ENCODE data around the gene SARNP. TPM values are rescaled to one million over a fixed set of nuclear protein-coding genes. Genes with fewer than 3 reads are reported as not detected.

The SARNP gene
- total RNA-seq, 2 experiments from 2014 or later, result 104 to 110 TPM

DNA sequence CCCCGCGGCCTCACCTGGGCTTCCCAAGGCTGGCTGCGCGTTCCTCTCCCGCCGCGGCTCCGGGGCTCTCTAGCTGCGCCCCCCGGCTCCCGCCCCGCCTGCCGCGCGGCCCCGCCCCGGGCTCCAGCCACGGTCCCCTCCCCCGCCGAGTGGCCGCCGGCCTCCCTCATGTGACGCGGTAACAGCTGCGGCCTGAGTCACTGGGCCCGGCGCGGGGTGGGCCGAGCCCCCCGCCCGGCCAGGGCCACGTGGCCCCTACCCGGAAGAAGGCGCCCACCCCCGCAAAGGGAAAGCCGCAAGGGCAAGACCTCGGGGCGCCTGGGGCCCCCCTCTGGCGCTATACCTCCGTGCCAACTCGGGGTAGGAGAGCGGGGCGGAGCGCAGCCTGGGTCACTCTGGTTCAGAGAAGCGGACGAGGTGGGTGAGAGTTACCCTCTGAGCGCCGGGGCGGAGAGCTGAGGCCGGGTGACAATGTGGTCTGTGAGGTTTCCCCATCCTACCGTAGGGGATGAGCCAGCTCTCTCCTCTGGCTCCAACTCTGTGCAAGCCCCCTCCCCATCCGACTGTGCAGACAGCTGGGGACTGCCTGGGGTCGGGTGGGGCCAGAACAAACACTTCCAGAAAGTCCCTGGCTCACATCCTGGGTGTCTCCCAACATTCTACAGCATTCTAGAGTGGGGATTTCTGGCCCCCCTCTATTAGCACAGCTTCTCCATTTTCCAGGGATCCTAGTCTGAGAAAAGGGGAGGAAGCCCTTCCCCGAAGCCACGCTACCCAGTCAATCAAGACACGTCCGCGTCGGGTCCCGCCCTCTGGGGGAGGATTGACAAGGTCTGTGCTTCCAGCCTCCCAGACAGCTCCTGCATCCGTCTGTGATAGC lies 88.3 kb downstream of the SARNP start, which contains the start of gene CD63:
CD63 (minus strand) TSS at position 71 of the 880 bp plus-strand sequence. CDS start 668 bp downstream, outside the sequence.
- ChIA-PET CTCF (interaction anchor here (0.5 to 3.1 kb wide), 8 partner anchors 8 to 529 kb away, joined by 3 to 68 read pairs (median 4); partner anchors contain the start of genes ANKRD52 and BLOC1S1), POLR2A (interaction anchor here (0.7 to 2.0 kb wide), 16 partner anchors 9 to 1208 kb away, joined by 3 to 23 read pairs (median 3); partner anchors contain the start of genes BLOC1S1, DNAJC14, PYM1 and RAB5B)
- Mint-ChIP-seq H3K36me3 (peaks cover 6% of the 10 kb centered on the region), H3K4me1 (ENCODE audit: low read depth) (peaks cover 36% of the 10 kb centered on the region), H3K27ac (peak within 1 kb of the TSS; percentile 89), H3K9me3 (no peaks in the 10 kb centered on the region), H3K27me3 (no peaks in the 10 kb centered on the region), H3K4me3 (peak within 1 kb of the TSS; percentile 87)
- peak; percentile 89 for DNase-seq
- intact Hi-C loops (cut with micrococcal nuclease), result loop anchor here (1.0 kb wide), 2 partner anchors 8 to 12 kb away; no protein-coding TSS in a partner anchor

DNA sequence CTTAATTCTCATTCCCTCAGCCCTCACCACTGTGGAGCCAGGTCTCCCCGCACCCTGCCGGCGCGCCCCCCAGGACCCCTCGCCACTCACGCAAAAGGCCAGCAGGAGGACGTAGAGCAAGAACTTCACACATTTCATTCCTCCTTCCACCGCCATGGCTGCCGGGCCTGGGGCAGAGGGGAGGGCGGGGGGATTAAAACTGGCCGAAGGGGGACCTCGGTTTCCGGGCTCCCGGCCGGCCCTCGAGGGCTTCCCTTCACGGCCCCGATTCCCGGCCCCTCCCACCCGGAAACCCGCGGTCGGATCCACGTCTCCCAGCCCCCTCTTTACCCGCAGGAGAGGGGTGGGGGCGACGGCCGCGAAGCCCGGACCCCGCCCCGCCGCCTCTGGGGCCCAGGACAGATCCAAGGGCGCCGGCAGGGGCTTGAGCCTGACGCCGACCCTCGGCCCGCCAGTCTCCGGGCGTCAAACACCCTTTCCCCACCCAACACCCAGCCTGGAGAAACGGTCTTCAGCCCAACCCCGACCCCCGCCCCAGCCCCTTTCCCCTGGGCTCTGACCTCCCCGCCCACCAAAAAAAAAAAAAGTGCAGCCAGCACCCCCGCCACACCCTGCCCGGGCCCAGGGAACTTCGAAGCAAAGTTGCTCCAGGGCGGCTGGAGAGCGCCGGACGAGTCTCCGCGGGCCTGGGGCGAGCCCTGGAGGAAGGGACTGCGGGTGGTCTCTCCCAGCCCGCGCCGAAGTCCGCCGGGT lies 89.2 kb downstream of the SARNP start:
- DNase-seq, result peak; percentile 48
- intact Hi-C loops (cut with micrococcal nuclease), result no loop called here

DNA sequence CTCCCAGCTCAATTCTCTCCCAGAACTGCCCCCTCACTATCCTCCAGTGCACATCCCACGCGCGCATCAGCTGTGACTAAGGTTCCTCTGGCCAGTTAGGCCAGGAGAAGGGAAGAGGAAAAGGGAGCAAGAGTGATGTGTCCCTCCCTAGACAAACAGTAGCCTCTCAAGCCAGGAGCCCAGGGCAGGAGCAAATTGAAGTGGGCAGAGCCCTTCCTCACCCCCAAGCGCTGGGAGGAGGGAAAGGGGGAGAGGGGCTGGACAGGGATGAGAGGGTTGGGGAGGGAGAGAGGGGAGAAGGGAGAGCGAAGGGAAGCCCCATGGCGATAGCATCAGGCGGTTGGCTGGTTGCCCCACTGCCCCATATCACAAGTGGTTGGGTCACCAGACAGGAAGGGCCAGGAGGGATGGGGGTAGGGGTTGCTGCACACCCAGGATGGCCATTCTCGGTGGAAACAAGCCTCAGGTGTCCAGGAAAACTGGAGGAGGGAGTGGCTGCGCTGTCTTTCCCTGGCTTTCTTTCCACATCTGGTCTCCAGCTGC lies 89.8 kb downstream of the SARNP start:
- CTCF ChIA-PET, result no interaction called here
- H3K9me3 Mint-ChIP-seq, result no peaks in the 10 kb centered on the region
- DNase-seq, result no peak
- H3K4me3 Mint-ChIP-seq, result peak overlapping the region; percentile 87
- intact Hi-C loops (cut with micrococcal nuclease), result no loop called here
- peaks cover 10% of the 10 kb centered on the region for H3K36me3 Mint-ChIP-seq
- H3K4me1 Mint-ChIP-seq (ENCODE audit: low read depth), result peaks cover 36% of the 10 kb centered on the region
- peak overlapping the region; percentile 74 for H3K27ac Mint-ChIP-seq
- POLR2A ChIA-PET, result no interaction called here
- H3K27me3 Mint-ChIP-seq, result no peaks in the 10 kb centered on the region

More for the DNA sequence above, 89.2 kb downstream of the SARNP start:
- H3K9me3 Mint-ChIP-seq, result no peaks in the 10 kb centered on the region
- peak overlapping the region; percentile 87 for H3K4me3 Mint-ChIP-seq
- CTCF ChIA-PET, result interaction anchor here (1.1 to 3.1 kb wide), 2 partner anchors 11 to 12 kb away, joined by 8 to 68 read pairs; partner anchors contain the start of gene BLOC1S1
- no peaks in the 10 kb centered on the region for H3K27me3 Mint-ChIP-seq
- POLR2A ChIA-PET, result interaction anchor here (1.0 to 2.0 kb wide), 6 partner anchors 10 to 206 kb away, joined by 3 to 23 read pairs (median 8); partner anchors contain the start of genes BLOC1S1 and DNAJC14
- peaks cover 36% of the 10 kb centered on the region for H3K4me1 Mint-ChIP-seq (ENCODE audit: low read depth)
- peak overlapping the region; percentile 74 for H3K27ac Mint-ChIP-seq
- H3K36me3 Mint-ChIP-seq, result peaks cover 10% of the 10 kb centered on the region

DNA sequence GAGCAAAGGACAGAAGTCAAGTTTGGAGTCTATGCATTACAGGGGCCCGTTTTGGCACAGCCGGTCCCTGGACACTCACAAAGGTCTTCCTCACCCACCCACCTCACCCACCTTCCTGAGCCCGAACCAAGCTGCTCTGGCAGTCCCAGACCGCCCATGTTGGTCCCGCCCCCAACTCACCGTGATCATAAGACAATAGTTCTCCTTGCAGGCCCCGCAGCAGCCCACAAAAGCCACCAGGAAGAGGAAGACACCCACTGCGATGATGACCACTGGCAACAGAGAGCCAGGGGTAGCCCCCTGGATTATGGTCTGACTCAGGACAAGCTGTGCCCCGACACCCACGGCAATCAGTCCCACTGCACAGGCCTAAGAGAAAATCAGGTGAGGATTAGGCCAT lies 90.6 kb downstream of the SARNP start:
- DNase-seq, result no peak
- Mint-ChIP-seq H3K9me3 (no peaks in the 10 kb centered on the region), H3K4me1 (ENCODE audit: low read depth) (peaks cover 36% of the 10 kb centered on the region), H3K36me3 (peaks cover 10% of the 10 kb centered on the region), H3K27ac (peak overlapping the region; percentile 74), H3K4me3 (peak overlapping the region; percentile 87), H3K27me3 (no peaks in the 10 kb centered on the region)
- intact Hi-C loops (cut with micrococcal nuclease), result no loop called here
- ChIA-PET POLR2A (no interaction called here), CTCF (no interaction called here)

DNA sequence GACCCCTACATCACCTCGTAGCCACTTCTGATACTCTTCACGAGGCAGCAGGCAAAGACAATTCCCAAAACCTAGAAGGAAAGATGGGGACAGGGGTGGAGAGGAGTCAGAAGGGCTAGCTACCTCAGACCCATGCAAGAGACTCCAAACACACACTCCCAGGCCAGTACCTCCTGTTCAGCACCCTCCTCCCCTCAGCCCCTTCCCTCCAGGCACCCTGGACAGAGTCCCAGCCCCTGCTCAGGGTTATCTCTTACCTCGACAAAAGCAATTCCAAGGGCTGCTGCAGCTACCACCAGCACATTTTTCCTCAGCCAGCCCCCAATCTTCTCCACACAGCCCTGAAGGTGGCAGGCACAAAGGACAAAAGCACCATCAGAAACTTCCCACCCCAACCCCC lies 92.0 kb downstream of the SARNP start:
- POLR2A ChIA-PET, result interaction anchor here (1.0 kb wide), 1 partner anchor 12 kb away, joined by 3 read pairs; no protein-coding TSS in a partner anchor
- H3K36me3 Mint-ChIP-seq, result peaks cover 10% of the 10 kb centered on the region
- DNase-seq, result no peak
- CTCF ChIA-PET, result interaction anchor here (0.9 to 2.3 kb wide), 6 partner anchors 9 to 93 kb away, joined by 3 to 37 read pairs (median 3); partner anchors contain the start of genes BLOC1S1 and ORMDL2
- H3K27ac Mint-ChIP-seq, result no peak overlapping the region
- no peaks in the 10 kb centered on the region for H3K9me3 Mint-ChIP-seq
- intact Hi-C loops (cut with micrococcal nuclease), result no loop called here
- H3K4me3 Mint-ChIP-seq, result no peak overlapping the region
- H3K27me3 Mint-ChIP-seq, result no peaks in the 10 kb centered on the region
- peaks cover 32% of the 10 kb centered on the region for H3K4me1 Mint-ChIP-seq (ENCODE audit: low read depth)

DNA sequence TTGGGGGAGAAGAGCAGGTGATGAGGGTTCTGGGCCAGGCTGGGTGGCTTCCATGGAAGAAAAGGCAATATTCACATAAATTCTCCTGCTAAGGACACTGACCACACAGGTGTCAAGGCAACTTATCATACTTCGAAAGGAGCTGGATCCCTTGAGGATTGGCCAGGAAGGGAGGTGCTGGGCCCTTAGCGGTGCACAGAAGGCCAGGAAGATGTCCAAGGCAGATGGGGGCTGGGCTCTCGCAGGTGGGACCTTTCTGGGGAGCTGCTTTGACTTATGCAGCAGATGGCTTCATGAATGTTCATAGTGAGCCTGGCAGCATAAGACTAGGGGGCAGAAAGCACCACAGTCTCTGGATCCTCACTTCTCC lies 92.6 kb downstream of the SARNP start:
- no peak for DNase-seq
- ChIA-PET POLR2A (interaction anchor here (0.6 to 1.0 kb wide), 2 partner anchors 12 to 15 kb away, joined by 3 to 4 read pairs; no protein-coding TSS in a partner anchor), CTCF (interaction anchor here (0.9 to 2.3 kb wide), 9 partner anchors 9 to 215 kb away, joined by 3 to 37 read pairs (median 3); partner anchors contain the start of genes BLOC1S1 and ORMDL2)
- H3K36me3 Mint-ChIP-seq, result peaks cover 10% of the 10 kb centered on the region
- no peaks in the 10 kb centered on the region for H3K27me3 Mint-ChIP-seq
- no peak overlapping the region for H3K4me3 Mint-ChIP-seq
- peaks cover 26% of the 10 kb centered on the region for H3K4me1 Mint-ChIP-seq (ENCODE audit: low read depth)
- no peak overlapping the region for H3K27ac Mint-ChIP-seq
- H3K9me3 Mint-ChIP-seq, result no peaks in the 10 kb centered on the region
- intact Hi-C loops (cut with micrococcal nuclease), result loop anchor here (1.0 kb wide), 1 partner anchor 12 kb away; no protein-coding TSS in a partner anchor

DNA sequence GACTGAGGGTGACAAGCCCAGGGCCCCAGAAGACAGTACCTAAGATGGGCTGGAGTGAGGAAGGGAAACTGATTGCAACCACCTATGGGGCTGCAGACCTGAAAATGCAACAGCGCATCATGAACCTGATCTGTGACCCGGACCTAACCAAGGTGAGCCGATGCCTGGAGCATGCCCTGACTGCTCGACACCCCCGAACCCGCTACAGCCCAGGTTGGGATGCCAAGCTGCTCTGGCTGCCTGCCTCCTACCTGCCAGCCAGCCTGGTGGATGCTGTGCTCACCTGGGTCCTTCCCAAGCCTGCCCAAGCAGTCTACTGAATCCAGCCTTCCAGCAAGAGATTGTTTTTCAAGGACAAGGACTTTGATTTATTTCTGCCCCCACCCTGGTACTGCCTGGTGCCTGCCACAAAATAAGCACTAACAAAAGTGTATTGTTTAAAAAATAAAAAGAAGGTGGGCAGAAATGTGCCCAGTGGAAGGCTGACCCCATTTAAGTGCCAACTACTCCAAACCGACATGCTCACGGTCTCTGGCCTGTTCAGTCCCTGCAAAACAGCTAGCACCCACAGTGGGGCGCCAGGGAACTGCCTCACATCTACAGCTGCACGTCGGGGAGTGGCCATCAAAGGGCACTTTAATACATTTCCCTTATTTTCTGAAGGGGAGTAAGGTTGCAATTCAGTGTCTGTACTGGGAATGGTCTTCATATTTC lies 93.1 kb downstream of the SARNP start:
- Mint-ChIP-seq H3K4me1 (ENCODE audit: low read depth) (peaks cover 22% of the 10 kb centered on the region), H3K4me3 (no peak overlapping the region), H3K27me3 (no peaks in the 10 kb centered on the region), H3K9me3 (no peaks in the 10 kb centered on the region), H3K36me3 (peaks cover 10% of the 10 kb centered on the region), H3K27ac (no peak overlapping the region)
- POLR2A ChIA-PET, result interaction anchor here (0.6 to 1.0 kb wide), 2 partner anchors 13 to 14 kb away, joined by 3 to 4 read pairs; no protein-coding TSS in a partner anchor
- CTCF ChIA-PET, result interaction anchor here (0.9 to 2.3 kb wide), 8 partner anchors 8 to 216 kb away, joined by 3 to 37 read pairs (median 4); partner anchors contain the start of genes BLOC1S1 and ORMDL2
- intact Hi-C loops (cut with micrococcal nuclease), result loop anchor here (1.0 kb wide), 1 partner anchor 13 kb away; no protein-coding TSS in a partner anchor
- DNase-seq, result peak; percentile 80

DNA sequence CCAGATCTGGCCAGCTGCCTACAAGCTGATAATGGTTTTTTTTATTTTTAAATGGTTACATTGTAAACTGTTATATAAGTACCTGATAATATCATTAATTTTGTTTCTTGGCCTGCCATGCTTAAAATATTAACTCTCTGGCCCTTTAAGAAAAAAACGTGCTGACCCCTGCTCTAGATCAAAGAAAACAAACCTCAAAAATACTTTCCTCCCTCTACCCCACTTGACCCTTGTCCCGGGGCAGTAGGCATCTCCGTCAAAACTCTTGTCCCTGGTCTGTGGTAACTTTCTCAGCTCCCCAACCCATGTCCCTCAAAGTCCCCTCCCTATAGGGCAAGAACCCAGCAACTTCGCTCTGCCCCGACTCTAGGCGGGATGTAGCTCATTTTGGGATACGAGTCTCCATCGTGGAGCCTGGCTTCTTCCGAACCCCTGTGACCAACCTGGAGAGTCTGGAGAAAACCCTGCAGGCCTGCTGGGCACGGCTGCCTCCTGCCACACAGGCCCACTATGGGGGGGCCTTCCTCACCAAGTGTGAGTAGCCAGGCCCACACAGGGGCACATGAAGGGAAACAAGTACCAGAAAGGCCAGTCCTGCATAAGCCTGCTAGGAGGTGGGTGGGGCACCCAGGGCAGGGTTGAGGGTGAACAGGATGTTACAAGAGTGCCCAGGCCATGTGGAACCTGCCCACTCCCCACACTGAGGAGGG lies 93.9 kb downstream of the SARNP start:
- ChIA-PET POLR2A (no interaction called here), CTCF (interaction anchor here (0.8 to 2.3 kb wide), 5 partner anchors 7 to 217 kb away, joined by 3 to 37 read pairs (median 8); partner anchors contain the start of gene BLOC1S1)
- no peak overlapping the region for H3K27ac Mint-ChIP-seq
- peaks cover 25% of the 10 kb centered on the region for H3K4me1 Mint-ChIP-seq (ENCODE audit: low read depth)
- H3K27me3 Mint-ChIP-seq, result no peaks in the 10 kb centered on the region
- peaks cover 10% of the 10 kb centered on the region for H3K36me3 Mint-ChIP-seq
- intact Hi-C loops (cut with micrococcal nuclease), result loop anchor here (1.0 kb wide), 1 partner anchor 14 kb away; no protein-coding TSS in a partner anchor
- no peaks in the 10 kb centered on the region for H3K9me3 Mint-ChIP-seq
- no peak overlapping the region for H3K4me3 Mint-ChIP-seq
- DNase-seq, result no peak

DNA sequence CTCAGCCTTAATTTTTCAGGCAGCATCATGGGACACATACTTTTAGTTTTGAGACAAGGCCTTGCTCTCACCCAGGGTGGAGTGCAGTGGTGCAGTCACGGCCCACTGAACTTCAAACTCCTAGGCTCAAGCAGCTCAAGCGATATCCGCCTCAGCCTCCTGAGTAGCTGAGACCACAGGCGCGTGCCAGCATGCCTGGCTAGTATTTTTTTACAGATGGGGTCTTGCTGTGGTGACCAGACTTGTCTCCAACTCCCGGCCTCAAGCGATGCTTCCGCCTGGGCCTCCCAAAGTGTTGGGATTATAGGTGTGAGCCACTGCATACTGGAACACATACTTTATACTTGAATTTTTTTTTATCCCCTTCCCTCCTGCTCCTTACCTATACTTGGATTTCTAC lies 94.6 kb downstream of the SARNP start:
- Mint-ChIP-seq H3K27me3 (no peaks in the 10 kb centered on the region), H3K4me1 (ENCODE audit: low read depth) (peaks cover 32% of the 10 kb centered on the region), H3K4me3 (no peak overlapping the region), H3K36me3 (peaks cover 13% of the 10 kb centered on the region), H3K27ac (no peak overlapping the region), H3K9me3 (no peaks in the 10 kb centered on the region)
- intact Hi-C loops (cut with micrococcal nuclease), result no loop called here
- ChIA-PET CTCF (interaction anchor here (0.8 to 2.0 kb wide), 3 partner anchors 16 to 217 kb away, joined by 3 to 8 read pairs (median 3); no protein-coding TSS in a partner anchor), POLR2A (no interaction called here)
- DNase-seq, result no peak

DNA sequence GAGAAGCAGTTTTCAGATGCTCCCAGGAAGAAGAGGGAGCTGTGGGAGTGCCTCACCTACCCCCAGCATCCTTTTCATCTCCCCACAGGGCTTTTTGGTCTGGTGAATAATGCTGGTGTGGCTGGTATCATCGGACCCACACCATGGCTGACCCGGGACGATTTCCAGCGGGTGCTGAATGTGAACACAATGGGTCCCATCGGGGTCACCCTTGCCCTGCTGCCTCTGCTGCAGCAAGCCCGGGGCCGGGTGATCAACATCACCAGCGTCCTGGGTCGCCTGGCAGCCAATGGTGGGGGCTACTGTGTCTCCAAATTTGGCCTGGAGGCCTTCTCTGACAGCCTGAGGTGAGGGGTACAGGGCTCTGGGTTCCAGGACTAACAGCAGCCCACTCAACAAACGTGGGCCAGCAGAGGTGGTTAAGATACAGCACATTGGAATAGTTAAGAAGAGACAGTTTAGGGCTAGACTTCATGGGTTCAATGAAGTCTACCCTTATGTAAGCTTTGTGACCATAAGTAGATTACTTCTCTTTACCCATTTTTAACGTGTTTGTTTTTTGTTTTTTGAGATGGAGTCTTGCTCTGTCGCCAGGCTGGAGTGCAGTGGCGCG lies 95.8 kb downstream of the SARNP start:
- Mint-ChIP-seq H3K4me3 (no peak overlapping the region), H3K4me1 (ENCODE audit: low read depth) (peaks cover 33% of the 10 kb centered on the region), H3K27ac (no peak overlapping the region), H3K9me3 (no peaks in the 10 kb centered on the region), H3K36me3 (peaks cover 12% of the 10 kb centered on the region), H3K27me3 (no peaks in the 10 kb centered on the region)
- CTCF ChIA-PET, result interaction anchor here (1.1 to 2.0 kb wide), 5 partner anchors 13 to 65 kb away, joined by 4 to 8 read pairs (median 4); no protein-coding TSS in a partner anchor
- POLR2A ChIA-PET, result no interaction called here
- intact Hi-C loops (cut with micrococcal nuclease), result no loop called here
- DNase-seq, result no peak

Measured in activated CD4-positive, alpha-beta memory T cell treated with anti-CD3 and anti-CD28 coated beads for 36 hours (primary cell).